ENCODE data around the gene NR6A1.

NR6A1 gene

DNA sequence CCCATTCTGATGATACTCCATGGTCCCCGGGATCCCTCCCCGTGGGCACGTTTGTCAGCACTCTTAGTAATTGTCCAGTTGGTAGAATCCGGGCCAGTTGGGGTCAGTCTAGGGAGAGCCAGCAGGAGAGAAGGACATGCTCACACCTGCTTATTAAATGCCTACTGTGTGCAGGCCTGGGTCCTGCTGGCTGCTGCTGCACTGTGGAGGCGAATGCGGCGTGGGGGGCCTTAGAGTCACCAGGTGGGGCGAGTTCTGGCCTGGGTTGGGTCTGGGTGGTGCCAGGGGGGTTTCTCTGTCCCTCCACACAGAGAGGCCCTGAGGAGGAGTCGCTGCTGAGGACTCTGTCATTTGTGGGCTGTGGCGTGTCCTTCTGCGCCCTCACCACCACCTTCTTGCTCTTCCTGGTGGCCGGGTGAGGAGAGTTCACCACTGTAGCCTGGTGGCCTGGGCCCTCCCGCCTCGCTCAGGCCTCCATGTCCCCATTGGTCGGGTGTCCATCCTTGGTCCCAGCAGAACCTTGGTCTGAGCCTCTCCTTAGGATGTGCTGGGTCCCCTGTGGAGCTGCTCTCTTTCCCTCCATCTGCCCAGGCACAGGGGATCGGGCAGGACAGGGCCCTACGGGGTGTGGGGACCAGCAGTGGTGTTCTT is 303.6 kb downstream of the NR6A1 start:
- no peak for TF ChIP-seq ZNF558 (tag by site-specific recombination; IDR thresholded peaks at IDR 0.05)
- TF ChIP-seq ZNF585B (tag by site-specific recombination; IDR thresholded peaks at IDR 0.05): no peak
- TF ChIP-seq ZNF433 (tag by site-specific recombination; IDR thresholded peaks at IDR 0.05; ENCODE audit: low read depth): no peak
- no peak for TF ChIP-seq GFI1B (tag by site-specific recombination; IDR thresholded peaks at IDR 0.05)
- TF ChIP-seq ZNF214 (tag by site-specific recombination; IDR thresholded peaks at IDR 0.05; ENCODE audit: borderline replicate concordance): no peak
- TF ChIP-seq TCF7L2 (IDR thresholded peaks at IDR 0.05; ENCODE audit: borderline replicate concordance, low read depth, low read length): no peak
- TF ChIP-seq KLF7 (tag by site-specific recombination; IDR thresholded peaks at IDR 0.05; ENCODE audit: borderline replicate concordance): no peak
- TF ChIP-seq SP7 (tag by site-specific recombination; IDR thresholded peaks at IDR 0.05): no peak
- TF ChIP-seq ELK4 (IDR thresholded peaks at IDR 0.05; ENCODE audit: borderline replicate concordance, low read depth, low read length): no peak
- TF ChIP-seq, protein P1, sequence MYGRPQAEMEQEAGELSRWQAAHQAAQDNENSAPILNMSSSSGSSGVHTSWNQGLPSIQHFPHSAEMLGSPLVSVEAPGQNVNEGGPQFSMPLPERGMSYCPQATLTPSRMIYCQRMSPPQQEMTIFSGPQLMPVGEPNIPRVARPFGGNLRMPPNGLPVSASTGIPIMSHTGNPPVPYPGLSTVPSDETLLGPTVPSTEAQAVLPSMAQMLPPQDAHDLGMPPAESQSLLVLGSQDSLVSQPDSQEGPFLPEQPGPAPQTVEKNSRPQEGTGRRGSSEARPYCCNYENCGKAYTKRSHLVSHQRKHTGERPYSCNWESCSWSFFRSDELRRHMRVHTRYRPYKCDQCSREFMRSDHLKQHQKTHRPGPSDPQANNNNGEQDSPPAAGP (tag by site-specific recombination; IDR thresholded peaks at IDR 0.05): no peak
- TF ChIP-seq, protein P2, sequence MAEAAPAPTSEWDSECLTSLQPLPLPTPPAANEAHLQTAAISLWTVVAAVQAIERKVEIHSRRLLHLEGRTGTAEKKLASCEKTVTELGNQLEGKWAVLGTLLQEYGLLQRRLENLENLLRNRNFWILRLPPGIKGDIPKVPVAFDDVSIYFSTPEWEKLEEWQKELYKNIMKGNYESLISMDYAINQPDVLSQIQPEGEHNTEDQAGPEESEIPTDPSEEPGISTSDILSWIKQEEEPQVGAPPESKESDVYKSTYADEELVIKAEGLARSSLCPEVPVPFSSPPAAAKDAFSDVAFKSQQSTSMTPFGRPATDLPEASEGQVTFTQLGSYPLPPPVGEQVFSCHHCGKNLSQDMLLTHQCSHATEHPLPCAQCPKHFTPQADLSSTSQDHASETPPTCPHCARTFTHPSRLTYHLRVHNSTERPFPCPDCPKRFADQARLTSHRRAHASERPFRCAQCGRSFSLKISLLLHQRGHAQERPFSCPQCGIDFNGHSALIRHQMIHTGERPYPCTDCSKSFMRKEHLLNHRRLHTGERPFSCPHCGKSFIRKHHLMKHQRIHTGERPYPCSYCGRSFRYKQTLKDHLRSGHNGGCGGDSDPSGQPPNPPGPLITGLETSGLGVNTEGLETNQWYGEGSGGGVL (tag by site-specific recombination; IDR thresholded peaks at IDR 0.05): no peak
- TF ChIP-seq ZNF404 (tag by site-specific recombination; IDR thresholded peaks at IDR 0.05): no peak
- TF ChIP-seq ZNF548 (tag by site-specific recombination; IDR thresholded peaks at IDR 0.05): no peak
- TF ChIP-seq, protein P3, sequence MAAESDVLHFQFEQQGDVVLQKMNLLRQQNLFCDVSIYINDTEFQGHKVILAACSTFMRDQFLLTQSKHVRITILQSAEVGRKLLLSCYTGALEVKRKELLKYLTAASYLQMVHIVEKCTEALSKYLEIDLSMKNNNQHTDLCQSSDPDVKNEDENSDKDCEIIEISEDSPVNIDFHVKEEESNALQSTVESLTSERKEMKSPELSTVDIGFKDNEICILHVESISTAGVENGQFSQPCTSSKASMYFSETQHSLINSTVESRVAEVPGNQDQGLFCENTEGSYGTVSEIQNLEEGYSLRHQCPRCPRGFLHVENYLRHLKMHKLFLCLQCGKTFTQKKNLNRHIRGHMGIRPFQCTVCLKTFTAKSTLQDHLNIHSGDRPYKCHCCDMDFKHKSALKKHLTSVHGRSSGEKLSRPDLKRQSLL (tag by site-specific recombination; IDR thresholded peaks at IDR 0.05): no peak
- TF ChIP-seq AEBP2 (tag by site-specific recombination; IDR thresholded peaks at IDR 0.05; ENCODE audit: borderline replicate concordance): no peak
- TF ChIP-seq ZNF362 (tag by site-specific recombination; IDR thresholded peaks at IDR 0.05): no peak
- no peak overlapping the region for H3K4me3 ChIP-seq (ENCODE audit: low read depth, low read length)
- POLR2A ChIA-PET: no interaction called here
- CTCF ChIA-PET: no interaction called here
- no peak overlapping the region for H3K27ac ChIP-seq (ENCODE audit: extremely low read depth, low read depth, low read length)
- H3K9me3 ChIP-seq (ENCODE audit: control insufficient read depth, insufficient read depth, low read depth, low read length): no peaks in the 10 kb centered on the region
- H3K36me3 ChIP-seq (ENCODE audit: control insufficient read depth in 2 of 2, insufficient read depth in 1 of 2, low read length in 2 of 2): no peaks in the 10 kb centered on the region
- H3K4me1 ChIP-seq (ENCODE audit: control insufficient read depth, insufficient read depth, low read length): no peaks in the 10 kb centered on the region

All from HEK293 (cell line).